Mesendoderm (in vitro differentiated cells): ENCODE measurements around the gene C16orf95.
A peak's percentile ranks its signal among the peaks of the same experiment; 100 is the strongest.

Source experiments
- DNase-seq: peaks from one replicate; pipeline ENCODE4 v3.0.0; 2013
- H2AK5ac ChIP-seq: 2 replicates; pipeline ENCODE4 v1.6.1; 2013; ENCODE audit warnings: low read length, inconsistent platforms
- H2BK120ac ChIP-seq: 2 replicates; pipeline ENCODE4 v1.6.1; 2013; ENCODE audit warnings: low read depth, mild to moderate bottlenecking, low read length, moderate library complexity, mixed read lengths
- H2BK15ac ChIP-seq: replicated peaks from 2 replicates; pipeline ENCODE4 v1.6.1; 2013; ENCODE audit warnings: low read depth, mild to moderate bottlenecking, moderate library complexity
- H2BK5ac ChIP-seq: 2 replicates; pipeline ENCODE4 v1.6.1; 2013; ENCODE audit warnings: low read length, inconsistent platforms
- H3K18ac ChIP-seq: 2 replicates; pipeline ENCODE4 v1.6.1; 2013; ENCODE audit warnings: mild to moderate bottlenecking, low read length, mixed read lengths
- H3K23ac ChIP-seq: one replicate; pipeline ENCODE4 v1.6.1; 2013; ENCODE audit warnings: low read length
- H3K27ac ChIP-seq: 2 replicates; pipeline ENCODE4 v1.5.1; 2013; ENCODE audit warnings: low read depth, mild to moderate bottlenecking, inconsistent platforms, low read length, moderate library complexity
- H3K27me3 ChIP-seq: 2 replicates; pipeline ENCODE4 v1.6.1; 2013; ENCODE audit warnings: low read length, control low read depth, mild to moderate bottlenecking, inconsistent platforms; ENCODE audit not compliant: insufficient read depth, poor library complexity
- H3K36me3 ChIP-seq: 2 replicates; pipeline ENCODE4 v1.6.1; 2013; ENCODE audit warnings: low read length, inconsistent platforms; ENCODE audit not compliant: control insufficient read depth, insufficient read depth
- H3K4ac ChIP-seq: one replicate; pipeline ENCODE4 v1.6.1; 2013; ENCODE audit warnings: low read depth, mild to moderate bottlenecking, low read length, moderate library complexity
- H3K4me1 ChIP-seq: 2 replicates; pipeline ENCODE4 v1.6.1; 2013; ENCODE audit warnings: low read depth, low read length, inconsistent platforms; ENCODE audit not compliant: control insufficient read depth
- H3K4me2 ChIP-seq: 2 replicates; pipeline ENCODE4 v1.6.1; 2013; ENCODE audit warnings: low read length
- H3K4me3 ChIP-seq: 2 replicates; pipeline ENCODE4 v1.5.1; 2013; ENCODE audit warnings: mild to moderate bottlenecking, low read length
- H3K56ac ChIP-seq: one replicate; pipeline ENCODE4 v1.6.1; 2013; ENCODE audit warnings: low read length
- H3K79me1 ChIP-seq: 2 replicates; pipeline ENCODE4 v1.6.1; 2013; ENCODE audit warnings: low read length, inconsistent platforms
- H3K79me2 ChIP-seq: 2 replicates; pipeline ENCODE4 v1.6.1; 2013; ENCODE audit warnings: mild to moderate bottlenecking, low read length; ENCODE audit not compliant: control insufficient read depth, insufficient read depth
- H3K9ac ChIP-seq: 2 replicates; pipeline ENCODE4 v1.6.1; 2013; ENCODE audit warnings: low read length, inconsistent platforms
- H4K5ac ChIP-seq: one replicate; pipeline ENCODE4 v1.6.1; 2013; ENCODE audit warnings: low read length
- H4K8ac ChIP-seq: one replicate; pipeline ENCODE4 v1.6.1; 2013; ENCODE audit warnings: low read depth, mild to moderate bottlenecking, control low read depth, low read length, moderate library complexity
- WGBS: extraction: QIAGEN DNeasy Blood & Tissue Kit; methylation state at CpG from one replicate; pipeline ENCODE4 v1.1.7; 2013; ENCODE audit warnings: low lambda C conversion rate, missing lambda C conversion rate; ENCODE audit not compliant: insufficient coverage; ENCODE audit errors: extremely low coverage; 5-methylcytosine and 5-hydroxymethylcytosine counted together

Gene C16orf95

DNA sequence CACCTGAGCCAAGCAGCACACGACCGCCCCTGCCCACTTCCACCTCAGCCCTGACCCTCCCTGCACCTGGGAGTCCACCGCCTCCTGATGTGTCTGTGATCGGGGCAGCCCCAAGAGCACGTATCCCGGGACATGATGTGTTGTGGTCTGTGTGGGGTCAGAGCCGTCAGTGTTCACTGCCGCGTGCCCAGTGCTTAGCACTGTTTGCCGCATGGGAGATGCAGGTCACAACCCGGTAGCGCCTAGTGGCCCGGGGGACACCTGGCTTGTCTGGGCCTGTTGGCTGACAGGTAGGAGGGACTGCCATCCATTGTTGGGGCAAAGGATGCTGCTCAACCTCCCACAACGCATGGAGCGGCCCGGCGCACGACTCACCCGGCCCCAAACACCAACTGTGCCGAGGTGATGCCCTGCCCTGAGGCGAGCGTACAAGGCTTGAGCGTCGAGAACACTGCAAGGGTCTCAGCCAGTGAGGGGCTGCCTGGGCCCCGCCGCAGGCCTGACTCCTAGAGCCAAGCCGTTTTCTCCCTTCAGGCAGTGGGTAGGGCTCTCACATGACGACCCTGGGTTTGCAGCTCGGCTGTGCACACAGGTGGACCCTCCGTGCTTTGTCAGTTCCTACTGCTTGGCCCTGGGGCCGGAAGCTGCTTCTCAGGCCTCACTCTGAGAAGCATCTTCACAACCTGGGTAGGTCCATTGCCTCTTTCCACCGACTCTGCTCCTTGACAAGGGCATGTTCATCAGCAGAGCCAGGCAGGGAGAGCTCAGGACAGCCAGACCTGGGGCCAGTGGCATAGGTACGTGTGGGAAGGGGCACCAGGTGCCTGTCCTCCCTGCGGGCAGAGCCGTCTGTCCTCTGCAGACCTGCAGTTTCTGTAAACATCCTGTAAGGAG lies 5.9 kb upstream of the C16orf95 start:
- Histone ChIP-seq H3K79me2 (peaks cover 4% of the 10 kb centered on the region), H2BK15ac (no peak overlapping the region), H2BK5ac (no peak overlapping the region), H3K27me3 (no peaks in the 10 kb centered on the region), H3K23ac (peak overlapping the region; percentile 2), H4K8ac (no peak overlapping the region), H3K4me1 (peaks cover 2% of the 10 kb centered on the region), H3K18ac (no peak overlapping the region), H3K4ac (no peak overlapping the region), H3K9ac (no peak overlapping the region), H3K4me2 (no peak overlapping the region), H2AK5ac (no peak overlapping the region), H3K79me1 (peaks cover 5% of the 10 kb centered on the region), H3K56ac (no peak overlapping the region), H3K36me3 (no peaks in the 10 kb centered on the region), H2BK120ac (no peak overlapping the region), H3K27ac (no peak overlapping the region), H4K5ac (no peak overlapping the region), H3K4me3 (no peak overlapping the region)
- no peak for DNase-seq
- no CpG with 5 or more reads among the region's 35 CpGs for WGBS

DNA sequence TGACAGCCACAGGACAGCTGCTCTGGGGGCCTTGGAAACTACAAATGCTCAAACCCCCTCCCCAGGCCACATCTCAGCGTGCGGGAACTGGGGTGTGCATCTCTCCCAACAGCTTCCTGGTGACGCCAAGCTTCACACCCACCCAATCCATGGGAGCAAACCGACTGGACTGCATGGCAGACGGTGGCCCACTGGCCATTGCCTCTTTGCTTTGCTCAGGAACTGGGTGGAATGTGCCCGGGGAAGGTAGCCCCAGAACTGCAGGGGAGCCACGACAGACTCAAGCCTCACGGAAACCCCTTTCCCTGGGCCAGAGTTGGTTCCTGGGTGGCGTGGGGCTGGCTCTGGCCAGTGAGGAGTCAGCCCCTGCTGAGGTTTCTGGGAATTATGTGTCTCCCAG lies 5.2 kb upstream of the C16orf95 start:
- no peak overlapping the region for H3K18ac ChIP-seq
- no peaks in the 10 kb centered on the region for H3K27me3 ChIP-seq
- DNase-seq = no peak
- H3K23ac ChIP-seq = no peak overlapping the region
- no peak overlapping the region for H4K8ac ChIP-seq
- H3K4me2 ChIP-seq = no peak overlapping the region
- no peak overlapping the region for H2AK5ac ChIP-seq
- no peak overlapping the region for H3K4me3 ChIP-seq
- H4K5ac ChIP-seq = no peak overlapping the region
- H3K27ac ChIP-seq = no peak overlapping the region
- no peak overlapping the region for H3K56ac ChIP-seq
- peaks cover 2% of the 10 kb centered on the region for H3K4me1 ChIP-seq
- H2BK5ac ChIP-seq = no peak overlapping the region
- H2BK15ac ChIP-seq = no peak overlapping the region
- no CpG with 5 or more reads among the region's 9 CpGs for WGBS
- H3K4ac ChIP-seq = no peak overlapping the region
- no peaks in the 10 kb centered on the region for H3K36me3 ChIP-seq
- no peak overlapping the region for H2BK120ac ChIP-seq
- H3K79me1 ChIP-seq = peaks cover 6% of the 10 kb centered on the region
- no peak overlapping the region for H3K9ac ChIP-seq
- H3K79me2 ChIP-seq = peaks cover 9% of the 10 kb centered on the region

DNA sequence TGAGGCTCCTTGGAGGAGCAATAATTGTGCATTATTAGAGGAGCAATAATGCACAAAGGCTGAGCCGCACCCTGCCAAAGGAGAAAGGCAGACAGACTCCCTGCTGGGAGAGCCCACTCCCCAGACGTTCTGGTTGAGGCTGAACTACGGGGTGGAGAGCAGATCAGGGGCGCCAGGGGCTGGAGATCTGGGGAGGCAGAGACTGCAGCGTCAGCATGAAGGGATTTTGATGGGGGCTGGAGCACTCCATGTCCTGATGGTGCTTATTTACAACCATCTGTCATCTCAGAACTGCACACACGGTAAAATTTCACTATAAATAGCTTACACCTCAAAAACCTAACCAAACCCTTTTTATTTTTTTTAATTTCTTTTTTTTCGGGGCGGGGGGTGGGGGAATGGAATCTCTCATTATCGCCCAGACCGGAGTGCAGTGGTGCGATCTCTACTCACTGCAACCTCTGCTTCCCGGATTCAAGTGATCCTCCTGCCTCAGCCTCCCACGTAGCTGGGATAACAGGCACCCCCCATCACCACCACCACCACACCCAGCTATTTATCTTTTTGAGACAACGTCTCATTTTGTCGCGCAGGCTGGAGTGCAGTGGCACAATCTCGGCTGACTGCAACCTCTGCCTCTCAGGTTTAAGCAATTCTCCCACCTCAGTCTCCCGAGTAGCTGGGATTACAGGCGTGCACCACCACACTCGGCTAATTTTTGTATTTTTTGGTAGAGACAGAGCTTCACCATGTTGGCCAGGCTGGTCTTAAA lies 4.3 kb upstream of the C16orf95 start:
- no peak for DNase-seq
- no peak overlapping the region for H4K8ac ChIP-seq
- H3K4me2 ChIP-seq = no peak overlapping the region
- H3K56ac ChIP-seq = no peak overlapping the region
- no peak overlapping the region for H2BK120ac ChIP-seq
- H3K4ac ChIP-seq = no peak overlapping the region
- no peak overlapping the region for H4K5ac ChIP-seq
- no peak overlapping the region for H3K4me3 ChIP-seq
- peaks cover 2% of the 10 kb centered on the region for H3K4me1 ChIP-seq
- H2BK15ac ChIP-seq = no peak overlapping the region
- no peak overlapping the region for H2AK5ac ChIP-seq
- no peak overlapping the region for H3K18ac ChIP-seq
- peaks cover 9% of the 10 kb centered on the region for H3K79me2 ChIP-seq
- no peak overlapping the region for H3K27ac ChIP-seq
- H3K27me3 ChIP-seq = no peaks in the 10 kb centered on the region
- WGBS = 100% methylated on average over 1 of the region's 20 CpGs
- peaks cover 6% of the 10 kb centered on the region for H3K79me1 ChIP-seq
- no peaks in the 10 kb centered on the region for H3K36me3 ChIP-seq
- no peak overlapping the region for H3K23ac ChIP-seq
- no peak overlapping the region for H2BK5ac ChIP-seq
- no peak overlapping the region for H3K9ac ChIP-seq

DNA sequence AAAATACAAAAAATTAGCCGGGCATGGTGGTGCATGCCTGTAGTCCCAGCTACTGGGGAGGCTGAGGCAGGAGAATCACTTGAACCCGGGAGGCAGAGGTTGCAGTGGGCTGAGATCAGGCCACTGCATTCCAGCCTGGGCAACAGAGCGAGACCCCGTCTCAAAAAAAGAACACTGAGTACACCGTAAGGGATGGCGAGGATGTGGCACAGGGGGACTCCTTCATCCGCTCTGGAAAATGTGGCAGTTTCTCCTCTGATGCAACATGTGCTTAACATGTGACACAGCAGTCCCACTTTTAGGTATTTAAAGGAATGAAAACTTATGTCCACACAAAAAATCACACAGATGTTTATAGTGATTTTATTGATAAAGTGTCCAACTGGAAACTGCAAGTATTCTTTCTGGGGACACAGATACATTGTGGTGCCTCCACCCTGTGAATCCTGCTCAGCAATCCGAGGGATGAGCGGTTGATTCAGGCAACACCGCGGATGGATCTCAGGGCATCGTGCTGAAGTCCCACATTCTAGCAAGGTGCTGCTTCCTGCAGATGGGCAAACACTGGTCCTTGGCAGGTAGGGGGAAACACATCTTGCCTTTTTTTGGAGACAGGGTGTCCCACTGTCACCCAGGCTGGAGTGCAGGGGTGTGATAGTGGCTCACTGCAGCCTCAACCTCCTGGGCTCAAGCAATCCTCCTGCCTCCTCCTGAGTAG lies 3.5 kb upstream of the C16orf95 start:
- Histone ChIP-seq H2BK15ac (no peak overlapping the region), H3K9ac (no peak overlapping the region), H2BK5ac (no peak overlapping the region), H3K56ac (no peak overlapping the region), H3K4me1 (peaks cover 2% of the 10 kb centered on the region), H3K4me3 (no peak overlapping the region), H3K4ac (no peak overlapping the region), H3K79me2 (peaks cover 9% of the 10 kb centered on the region), H3K4me2 (no peak overlapping the region), H4K8ac (no peak overlapping the region), H2BK120ac (no peak overlapping the region), H3K27me3 (no peaks in the 10 kb centered on the region), H3K36me3 (no peaks in the 10 kb centered on the region), H2AK5ac (no peak overlapping the region), H3K23ac (no peak overlapping the region), H4K5ac (no peak overlapping the region), H3K18ac (no peak overlapping the region), H3K79me1 (peaks cover 6% of the 10 kb centered on the region), H3K27ac (no peak overlapping the region)
- no peak for DNase-seq
- no CpG with 5 or more reads among the region's 12 CpGs for WGBS

DNA sequence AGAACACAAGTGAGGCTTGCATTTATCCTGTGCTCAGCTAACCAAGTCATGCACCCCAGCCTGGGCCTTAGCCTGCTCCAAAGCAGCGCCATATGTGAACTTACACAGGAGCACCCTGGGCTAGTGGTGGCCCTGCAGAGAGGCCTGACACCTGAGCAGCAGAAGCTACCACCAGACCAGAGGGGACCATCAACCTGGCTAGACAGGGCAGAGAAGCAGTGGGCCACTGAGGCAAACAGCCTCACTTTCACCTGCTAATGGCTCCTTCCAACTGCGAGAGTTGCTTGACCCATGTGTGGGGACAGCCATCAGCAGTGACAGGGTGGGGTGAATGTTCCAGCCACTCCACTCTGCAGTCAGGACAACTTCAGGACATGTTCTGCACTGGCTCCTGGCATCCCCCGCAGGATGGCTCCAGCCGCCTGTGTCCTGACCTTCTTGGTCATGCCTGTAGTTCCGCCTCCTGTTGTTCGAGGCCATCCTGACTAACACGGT lies 2.9 kb upstream of the C16orf95 start:
- no CpG with 5 or more reads among the region's 7 CpGs for WGBS
- H3K4me3 ChIP-seq = no peak overlapping the region
- no peak overlapping the region for H4K8ac ChIP-seq
- no peak overlapping the region for H3K4ac ChIP-seq
- no peak overlapping the region for H3K4me2 ChIP-seq
- no peak overlapping the region for H2BK5ac ChIP-seq
- no peak overlapping the region for H3K18ac ChIP-seq
- no peak overlapping the region for H3K9ac ChIP-seq
- H3K27ac ChIP-seq = no peak overlapping the region
- H2BK120ac ChIP-seq = no peak overlapping the region
- peaks cover 2% of the 10 kb centered on the region for H3K4me1 ChIP-seq
- no peak overlapping the region for H2AK5ac ChIP-seq
- no peak overlapping the region for H3K56ac ChIP-seq
- peaks cover 9% of the 10 kb centered on the region for H3K79me2 ChIP-seq
- H2BK15ac ChIP-seq = no peak overlapping the region
- no peak overlapping the region for H4K5ac ChIP-seq
- no peaks in the 10 kb centered on the region for H3K27me3 ChIP-seq
- DNase-seq = no peak
- peaks cover 6% of the 10 kb centered on the region for H3K79me1 ChIP-seq
- H3K36me3 ChIP-seq = no peaks in the 10 kb centered on the region
- no peak overlapping the region for H3K23ac ChIP-seq
